Measurements from ENCODE around the gene MICAL2. TPM values are rescaled to one million over a fixed set of nuclear protein-coding genes. Genes with fewer than 3 reads are reported as not detected.

The MICAL2 gene
- total RNA-seq, 1 donor from 2014 or later = 104 TPM

DNA sequence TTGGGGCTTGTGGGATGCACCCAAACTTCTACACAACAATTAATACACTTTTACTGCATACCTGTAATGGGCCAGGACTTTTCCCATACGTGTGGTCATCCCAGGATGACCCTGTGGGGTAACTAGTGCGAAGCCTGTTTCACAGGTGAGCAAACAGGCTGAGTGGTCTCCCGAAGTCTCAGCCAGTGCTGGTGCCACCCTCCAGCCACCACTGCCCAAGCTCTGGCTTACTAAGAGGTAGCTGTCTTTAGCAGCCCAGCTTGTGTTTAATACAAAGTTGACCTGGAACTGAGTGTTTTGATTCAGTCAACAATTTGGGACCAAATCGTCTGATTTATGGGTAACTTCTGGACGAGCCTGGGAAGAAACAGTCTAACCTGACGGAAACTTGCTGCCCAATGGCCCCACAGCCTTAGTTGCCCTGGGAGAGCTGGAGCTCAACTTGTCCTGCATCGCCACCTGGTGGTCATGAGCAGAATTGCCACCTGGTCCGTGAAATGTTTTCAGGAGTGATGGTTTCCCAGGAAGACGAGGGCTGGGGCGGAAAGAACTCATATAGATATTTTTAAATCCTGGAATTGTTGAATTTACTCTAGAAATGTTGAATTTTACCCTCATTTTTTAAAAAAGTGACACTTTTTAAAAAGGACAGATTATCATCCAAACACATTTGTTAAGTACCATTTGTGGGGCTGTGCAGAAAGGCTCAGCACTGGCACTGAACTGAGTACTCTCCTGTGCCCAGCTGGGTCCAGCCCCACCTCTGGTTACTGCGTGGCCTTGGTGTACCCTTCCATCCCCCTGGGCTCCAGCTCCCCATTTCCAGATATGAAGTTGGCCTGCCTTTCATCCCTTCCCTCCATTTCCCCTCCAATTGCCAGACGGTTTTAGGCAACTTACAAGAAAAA is 171.4 kb downstream of the MICAL2 start:
- DNase-seq (ENCODE audit: low read depth) = peak; percentile 6
- H3K4me3 ChIP-seq (ENCODE audit: low read depth, low read length) = no peak overlapping the region
- TF ChIP-seq, protein P1, sequence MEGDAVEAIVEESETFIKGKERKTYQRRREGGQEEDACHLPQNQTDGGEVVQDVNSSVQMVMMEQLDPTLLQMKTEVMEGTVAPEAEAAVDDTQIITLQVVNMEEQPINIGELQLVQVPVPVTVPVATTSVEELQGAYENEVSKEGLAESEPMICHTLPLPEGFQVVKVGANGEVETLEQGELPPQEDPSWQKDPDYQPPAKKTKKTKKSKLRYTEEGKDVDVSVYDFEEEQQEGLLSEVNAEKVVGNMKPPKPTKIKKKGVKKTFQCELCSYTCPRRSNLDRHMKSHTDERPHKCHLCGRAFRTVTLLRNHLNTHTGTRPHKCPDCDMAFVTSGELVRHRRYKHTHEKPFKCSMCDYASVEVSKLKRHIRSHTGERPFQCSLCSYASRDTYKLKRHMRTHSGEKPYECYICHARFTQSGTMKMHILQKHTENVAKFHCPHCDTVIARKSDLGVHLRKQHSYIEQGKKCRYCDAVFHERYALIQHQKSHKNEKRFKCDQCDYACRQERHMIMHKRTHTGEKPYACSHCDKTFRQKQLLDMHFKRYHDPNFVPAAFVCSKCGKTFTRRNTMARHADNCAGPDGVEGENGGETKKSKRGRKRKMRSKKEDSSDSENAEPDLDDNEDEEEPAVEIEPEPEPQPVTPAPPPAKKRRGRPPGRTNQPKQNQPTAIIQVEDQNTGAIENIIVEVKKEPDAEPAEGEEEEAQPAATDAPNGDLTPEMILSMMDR (conservative IDR thresholded peaks at IDR 0.05; ENCODE audit: low read depth, low read length) = peak; percentile 96

DNA sequence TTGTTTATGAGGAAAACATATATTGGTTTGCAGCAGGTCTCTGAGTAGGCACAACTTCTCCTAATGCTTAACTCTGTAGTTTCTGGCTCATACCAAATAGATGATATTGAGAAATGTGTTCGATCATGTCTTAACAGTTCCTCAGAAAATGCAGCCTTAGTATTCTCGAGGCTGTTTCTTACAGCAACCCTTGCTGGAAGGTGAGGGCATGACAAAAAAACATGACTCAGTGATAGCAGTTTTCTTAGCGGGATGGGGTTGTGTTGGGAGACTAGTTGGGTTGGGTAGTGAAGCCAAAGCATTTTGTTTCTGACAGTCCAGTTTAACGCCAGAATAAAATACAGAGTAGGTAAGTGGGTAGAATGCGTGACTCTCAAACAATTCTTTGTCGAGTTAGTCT is 172.3 kb downstream of the MICAL2 start:
- H3K4me3 ChIP-seq (ENCODE audit: low read depth, low read length) = no peak overlapping the region
- TF ChIP-seq, protein P1 (conservative IDR thresholded peaks at IDR 0.05; ENCODE audit: low read depth, low read length) = no peak
- DNase-seq (ENCODE audit: low read depth) = no peak

DNA sequence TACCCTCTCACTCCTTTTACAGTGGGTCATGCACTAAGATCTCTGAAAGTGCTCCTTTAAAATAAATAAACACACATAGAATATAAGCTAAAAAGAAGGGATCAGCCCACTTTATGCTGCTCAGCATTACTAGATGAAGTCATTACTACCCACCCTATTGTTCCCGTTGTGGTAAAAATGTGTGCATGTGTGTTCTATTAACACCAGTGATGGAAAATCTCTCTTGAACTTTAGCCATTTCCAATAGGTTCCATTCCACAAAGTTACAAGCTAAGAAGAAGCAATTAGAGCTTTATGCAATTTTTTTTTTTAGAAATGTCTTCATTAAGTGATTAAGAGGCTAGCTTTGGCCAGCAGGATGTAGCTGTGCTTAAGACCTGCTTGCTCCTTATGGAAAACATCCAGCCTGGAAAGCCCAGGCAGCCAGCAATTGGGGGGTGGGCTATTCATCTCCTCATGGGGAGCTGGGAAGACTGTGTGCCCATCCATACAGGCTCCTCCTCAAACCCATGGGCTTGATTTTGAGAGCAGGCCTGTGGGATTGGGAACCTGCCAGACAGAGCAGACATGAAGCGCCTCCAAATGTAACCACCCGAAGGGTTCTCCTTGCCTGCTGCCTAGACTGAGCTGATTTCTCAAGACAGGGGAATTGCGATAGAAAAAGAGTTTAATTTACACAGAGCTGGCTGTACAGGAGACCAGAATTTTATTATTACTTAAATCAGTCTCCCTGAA is 174.1 kb downstream of the MICAL2 start:
- no peak overlapping the region for H3K4me3 ChIP-seq (ENCODE audit: low read depth, low read length)
- no peak for DNase-seq (ENCODE audit: low read depth)
- TF ChIP-seq, protein P1 (conservative IDR thresholded peaks at IDR 0.05; ENCODE audit: low read depth, low read length) = no peak

DNA sequence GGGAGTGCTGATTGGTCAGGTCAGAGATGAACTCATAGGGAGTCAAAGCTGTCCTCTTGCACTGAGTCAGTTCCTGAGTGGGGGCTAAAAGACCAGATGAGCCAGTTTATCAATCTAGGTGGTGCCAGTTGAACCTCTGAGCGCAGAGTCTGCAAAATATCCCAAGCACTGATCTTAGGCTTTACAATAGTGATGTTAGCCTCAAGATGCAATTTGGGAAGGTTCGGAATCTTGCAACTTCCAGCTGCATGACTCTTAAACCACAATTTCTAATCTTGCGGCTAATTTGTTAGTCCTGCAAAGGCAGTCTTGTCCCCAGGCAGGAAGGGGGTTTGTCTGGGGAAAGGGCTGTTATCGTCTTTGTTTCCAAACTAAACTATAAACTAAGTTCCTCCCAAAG is 174.7 kb downstream of the MICAL2 start:
- TF ChIP-seq, protein P1 (conservative IDR thresholded peaks at IDR 0.05; ENCODE audit: low read depth, low read length) = no peak
- no peak overlapping the region for H3K4me3 ChIP-seq (ENCODE audit: low read depth, low read length)
- DNase-seq (ENCODE audit: low read depth) = no peak

DNA sequence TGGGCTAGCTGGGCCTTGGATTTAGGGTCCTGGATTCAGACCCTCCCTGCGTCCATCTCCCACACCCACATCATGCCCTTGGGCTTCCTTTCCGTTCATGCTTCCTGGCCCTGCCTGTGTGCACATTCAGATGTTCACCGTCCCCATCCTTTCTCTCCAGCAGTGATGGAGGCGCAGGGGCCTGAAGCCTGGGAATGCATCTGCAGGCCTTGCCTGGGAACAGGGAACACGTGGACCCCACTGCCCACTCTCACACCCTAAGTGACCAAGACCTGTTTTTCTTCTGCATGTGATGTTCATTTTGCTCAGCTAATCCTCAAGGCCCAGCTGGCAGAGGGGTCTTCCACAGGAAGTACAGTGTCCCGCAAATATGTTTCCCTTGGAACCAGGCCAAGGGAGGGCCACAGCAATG is 175.4 kb downstream of the MICAL2 start:
- TF ChIP-seq, protein P1 (conservative IDR thresholded peaks at IDR 0.05; ENCODE audit: low read depth, low read length) = no peak
- DNase-seq (ENCODE audit: low read depth) = no peak
- H3K4me3 ChIP-seq (ENCODE audit: low read depth, low read length) = no peak overlapping the region

DNA sequence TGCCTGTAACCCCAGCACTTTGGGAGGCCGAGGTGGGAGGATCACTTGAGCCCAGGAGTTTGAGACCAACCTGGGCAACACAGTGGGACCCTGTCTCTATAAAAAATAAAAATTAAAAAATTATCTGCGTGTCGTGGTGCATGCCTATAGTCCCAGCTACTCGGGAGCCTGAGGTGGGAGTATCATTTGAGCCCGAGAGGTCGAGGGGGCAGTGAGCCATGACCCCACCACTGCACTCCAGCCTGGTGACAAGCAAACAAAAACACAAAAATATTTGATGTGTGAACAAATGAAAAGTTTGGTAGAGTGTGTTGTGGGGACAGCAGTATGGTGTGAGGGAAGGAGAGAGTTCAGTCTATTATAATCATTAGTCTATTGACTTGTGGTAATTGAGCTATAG is 176.2 kb downstream of the MICAL2 start:
- no peak for DNase-seq (ENCODE audit: low read depth)
- TF ChIP-seq, protein P1 (conservative IDR thresholded peaks at IDR 0.05; ENCODE audit: low read depth, low read length) = no peak
- peak overlapping the region; percentile 14 for H3K4me3 ChIP-seq (ENCODE audit: low read depth, low read length)
